Measurements from ENCODE around the gene NF2.
"Not testable (repeated sequence)": the region's sequence is repeated elsewhere in the genome, so short reads cannot be mapped to it uniquely, and the experiment has no call there.

NF2 gene

GRCh38 chr22:29580200-29580810 is 23.1 kb upstream of the NF2 start:
- 29% methylated on average over 8 of the region's 8 CpGs for WGBS
- peak overlapping the region; percentile 2 for H4K91ac ChIP-seq (ENCODE audit: low read length)
- peak overlapping the region; percentile 62 for H3K27ac ChIP-seq (ENCODE audit: low read length, poor library complexity, severe bottlenecking)
- H3K4me3 ChIP-seq (ENCODE audit: insufficient read depth in 1 of 2, low read depth in 1 of 2, low read length in 2 of 2) = peak overlapping the region; percentile 84 to 98
- H3K18ac ChIP-seq (ENCODE audit: low read depth in 1 of 2, low read length in 2 of 2) = peak overlapping the region; percentile 81 to 85
- H3K14ac ChIP-seq (ENCODE audit: low read length in 2 of 2) = peak overlapping the region in 1 of 2 experiments; percentile 96
- peaks cover 12% of the 10 kb centered on the region for H3K4me1 ChIP-seq (ENCODE audit: control insufficient read depth, insufficient read depth, low read depth, low read length)
- DNase-seq = peak; percentile 10
- peaks cover 13% of the 10 kb centered on the region for H3K79me1 ChIP-seq (replicated peaks; ENCODE audit: low read length, poor library complexity, severe bottlenecking)
- H2AK5ac ChIP-seq (ENCODE audit: low read length, severe bottlenecking) = peak overlapping the region; percentile 75
- H2BK15ac ChIP-seq (ENCODE audit: low read depth, poor library complexity, severe bottlenecking) = peak overlapping the region; percentile 80
- H3K4ac ChIP-seq (ENCODE audit: low read depth in 1 of 2, low read length in 2 of 2) = peak overlapping the region; percentile 52 to 75
- H3K9me3 ChIP-seq (ENCODE audit: control insufficient read depth, low read length) = no peaks in the 10 kb centered on the region
- peak overlapping the region; percentile 81 for H3K4me2 ChIP-seq (ENCODE audit: low read length, poor library complexity, severe bottlenecking)
- H4K8ac ChIP-seq (ENCODE audit: low read length) = peak overlapping the region; percentile 97
- H2AFZ ChIP-seq (ENCODE audit: low read depth, low read length) = no peak overlapping the region
- H2BK120ac ChIP-seq (ENCODE audit: low read depth, low read length) = no peak overlapping the region
- H3K27me3 ChIP-seq (ENCODE audit: control insufficient read depth in 1 of 2, insufficient read depth in 1 of 2, low read length in 2 of 2) = no peaks in the 10 kb centered on the region
- H3K23ac ChIP-seq (ENCODE audit: low read length in 2 of 2) = peak overlapping the region in 1 of 2 experiments; percentile 75
- H3K36me3 ChIP-seq (ENCODE audit: control insufficient read depth in 1 of 2, insufficient read depth in 2 of 2, low read depth in 1 of 2, low read length in 2 of 2) = peaks cover 0 to 5% of the 10 kb centered on the region in 2 experiments
- peak overlapping the region in 1 of 2 experiments; percentile 27 for H2BK12ac ChIP-seq (ENCODE audit: low read length in 2 of 2)
- no peak overlapping the region for H2BK5ac ChIP-seq (ENCODE audit: low read depth, low read length, poor library complexity, severe bottlenecking)
- H3K9ac ChIP-seq (ENCODE audit: low read length) = peak overlapping the region; percentile 76

GRCh38 chr22:29581799-29582198 is 21.6 kb upstream of the NF2 start:
- no peak overlapping the region for H3K14ac ChIP-seq (ENCODE audit: low read length in 2 of 2)
- H2BK5ac ChIP-seq (ENCODE audit: low read depth, low read length, poor library complexity, severe bottlenecking) = no peak overlapping the region
- H3K79me1 ChIP-seq (replicated peaks; ENCODE audit: low read length, poor library complexity, severe bottlenecking) = peaks cover 11% of the 10 kb centered on the region
- no peak overlapping the region for H3K9ac ChIP-seq (ENCODE audit: low read length)
- H2BK12ac ChIP-seq (ENCODE audit: low read length in 2 of 2) = no peak overlapping the region
- H2AK5ac ChIP-seq (ENCODE audit: low read length, severe bottlenecking) = no peak overlapping the region
- H3K4ac ChIP-seq (ENCODE audit: low read depth in 1 of 2, low read length in 2 of 2) = no peak overlapping the region
- no peaks in the 10 kb centered on the region for H3K9me3 ChIP-seq (ENCODE audit: control insufficient read depth, low read length)
- peak overlapping the region; percentile 35 for H4K8ac ChIP-seq (ENCODE audit: low read length)
- no peak for DNase-seq
- H2BK15ac ChIP-seq (ENCODE audit: low read depth, poor library complexity, severe bottlenecking) = no peak overlapping the region
- H3K27ac ChIP-seq (ENCODE audit: low read length, poor library complexity, severe bottlenecking) = no peak overlapping the region
- no peak overlapping the region for H2BK120ac ChIP-seq (ENCODE audit: low read depth, low read length)
- peaks cover 11% of the 10 kb centered on the region for H3K4me1 ChIP-seq (ENCODE audit: control insufficient read depth, insufficient read depth, low read depth, low read length)
- H3K4me3 ChIP-seq (ENCODE audit: insufficient read depth in 1 of 2, low read depth in 1 of 2, low read length in 2 of 2) = peak overlapping the region in 1 of 2 experiments; percentile 84
- no peak overlapping the region for H2AFZ ChIP-seq (ENCODE audit: low read depth, low read length)
- H3K36me3 ChIP-seq (ENCODE audit: control insufficient read depth in 1 of 2, insufficient read depth in 2 of 2, low read depth in 1 of 2, low read length in 2 of 2) = peaks cover 0 to 5% of the 10 kb centered on the region in 2 experiments
- H3K23ac ChIP-seq (ENCODE audit: low read length in 2 of 2) = no peak overlapping the region
- H3K27me3 ChIP-seq (ENCODE audit: control insufficient read depth in 1 of 2, insufficient read depth in 1 of 2, low read length in 2 of 2) = no peaks in the 10 kb centered on the region
- no peak overlapping the region for H3K18ac ChIP-seq (ENCODE audit: low read depth in 1 of 2, low read length in 2 of 2)
- H3K4me2 ChIP-seq (ENCODE audit: low read length, poor library complexity, severe bottlenecking) = no peak overlapping the region
- WGBS = 93% methylated on average over 12 of the region's 12 CpGs
- no peak overlapping the region for H4K91ac ChIP-seq (ENCODE audit: low read length)

GRCh38 chr22:29584975-29585374 is 18.5 kb upstream of the NF2 start:
- H3K4me3 ChIP-seq (ENCODE audit: insufficient read depth in 1 of 2, low read depth in 1 of 2, low read length in 2 of 2) = no peak overlapping the region
- H2BK12ac ChIP-seq (ENCODE audit: low read length in 2 of 2) = no peak overlapping the region
- H3K79me1 ChIP-seq (replicated peaks; ENCODE audit: low read length, poor library complexity, severe bottlenecking) = peaks cover 2% of the 10 kb centered on the region
- H3K4ac ChIP-seq (ENCODE audit: low read depth in 1 of 2, low read length in 2 of 2) = no peak overlapping the region
- H3K9ac ChIP-seq (ENCODE audit: low read length) = no peak overlapping the region
- no peaks in the 10 kb centered on the region for H3K27me3 ChIP-seq (ENCODE audit: control insufficient read depth in 1 of 2, insufficient read depth in 1 of 2, low read length in 2 of 2)
- DNase-seq = no peak
- H4K8ac ChIP-seq (ENCODE audit: low read length) = no peak overlapping the region
- no peak overlapping the region for H2BK120ac ChIP-seq (ENCODE audit: low read depth, low read length)
- H3K4me2 ChIP-seq (ENCODE audit: low read length, poor library complexity, severe bottlenecking) = no peak overlapping the region
- H2BK5ac ChIP-seq (ENCODE audit: low read depth, low read length, poor library complexity, severe bottlenecking) = no peak overlapping the region
- H2BK15ac ChIP-seq (ENCODE audit: low read depth, poor library complexity, severe bottlenecking) = no peak overlapping the region
- no peak overlapping the region for H4K91ac ChIP-seq (ENCODE audit: low read length)
- no peak overlapping the region for H3K18ac ChIP-seq (ENCODE audit: low read depth in 1 of 2, low read length in 2 of 2)
- H3K23ac ChIP-seq (ENCODE audit: low read length in 2 of 2) = no peak overlapping the region
- WGBS = 96% methylated on average over 5 of the region's 5 CpGs
- no peak overlapping the region for H3K14ac ChIP-seq (ENCODE audit: low read length in 2 of 2)
- H3K4me1 ChIP-seq (ENCODE audit: control insufficient read depth, insufficient read depth, low read depth, low read length) = peaks cover 6% of the 10 kb centered on the region
- no peak overlapping the region for H2AK5ac ChIP-seq (ENCODE audit: low read length, severe bottlenecking)
- H3K36me3 ChIP-seq (ENCODE audit: control insufficient read depth in 1 of 2, insufficient read depth in 2 of 2, low read depth in 1 of 2, low read length in 2 of 2) = no peaks in the 10 kb centered on the region
- H2AFZ ChIP-seq (ENCODE audit: low read depth, low read length) = no peak overlapping the region
- no peak overlapping the region for H3K27ac ChIP-seq (ENCODE audit: low read length, poor library complexity, severe bottlenecking)
- no peaks in the 10 kb centered on the region for H3K9me3 ChIP-seq (ENCODE audit: control insufficient read depth, low read length)

DNA sequence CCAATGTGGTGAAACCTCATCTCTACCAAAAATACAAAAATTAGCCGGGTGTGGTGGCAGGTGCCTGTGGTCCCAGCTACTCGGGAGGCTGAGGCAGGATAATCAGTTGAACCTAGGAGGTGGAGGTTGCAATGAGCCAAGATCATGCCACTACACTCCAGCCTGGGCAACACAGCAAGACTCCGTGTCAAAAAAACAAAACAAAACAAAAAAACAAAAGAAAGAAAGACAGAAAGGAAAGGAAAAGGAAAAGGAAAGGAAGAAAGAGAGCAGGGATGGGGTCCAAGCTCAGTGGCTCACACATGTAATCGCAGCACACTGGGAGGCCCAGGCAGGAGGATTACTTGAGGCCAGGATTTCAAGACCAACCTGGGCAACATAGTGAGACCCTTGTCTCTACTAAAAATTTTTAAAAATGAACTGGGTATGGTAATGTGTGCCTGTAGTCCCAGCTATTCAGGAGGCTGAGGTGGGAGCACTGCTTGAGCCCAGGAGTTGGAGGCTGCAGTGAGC is 17.2 kb upstream of the NF2 start:
- H3K36me3 ChIP-seq (ENCODE audit: control insufficient read depth in 1 of 2, insufficient read depth in 2 of 2, low read depth in 1 of 2, low read length in 2 of 2); H4K91ac ChIP-seq (ENCODE audit: low read length); H3K4ac ChIP-seq (ENCODE audit: low read depth in 1 of 2, low read length in 2 of 2); H3K4me2 ChIP-seq (ENCODE audit: low read length, poor library complexity, severe bottlenecking); H3K9me3 ChIP-seq (ENCODE audit: control insufficient read depth, low read length); H2BK120ac ChIP-seq (ENCODE audit: low read depth, low read length); H2AK5ac ChIP-seq (ENCODE audit: low read length, severe bottlenecking); H2BK12ac ChIP-seq (ENCODE audit: low read length in 2 of 2); H3K23ac ChIP-seq (ENCODE audit: low read length in 2 of 2); H3K14ac ChIP-seq (ENCODE audit: low read length in 2 of 2); H2BK5ac ChIP-seq (ENCODE audit: low read depth, low read length, poor library complexity, severe bottlenecking); H3K27ac ChIP-seq (ENCODE audit: low read length, poor library complexity, severe bottlenecking); H3K79me1 ChIP-seq (replicated peaks; ENCODE audit: low read length, poor library complexity, severe bottlenecking); H3K27me3 ChIP-seq (ENCODE audit: control insufficient read depth in 1 of 2, insufficient read depth in 1 of 2, low read length in 2 of 2); H3K9ac ChIP-seq (ENCODE audit: low read length); H2BK15ac ChIP-seq (ENCODE audit: low read depth, poor library complexity, severe bottlenecking); H4K8ac ChIP-seq (ENCODE audit: low read length); DNase-seq; H3K4me3 ChIP-seq (ENCODE audit: insufficient read depth in 1 of 2, low read depth in 1 of 2, low read length in 2 of 2); H3K4me1 ChIP-seq (ENCODE audit: control insufficient read depth, insufficient read depth, low read depth, low read length); H2AFZ ChIP-seq (ENCODE audit: low read depth, low read length); H3K18ac ChIP-seq (ENCODE audit: low read depth in 1 of 2, low read length in 2 of 2): not testable (repeated sequence)
- WGBS = 90% methylated on average over 2 of the region's 4 CpGs

Data from mesenchymal stem cell (in vitro differentiated cells and primary cell).